Uterus (tissue), 2 donors: ENCODE results near the gene ADAMTS12.

ENCODE experiments used
- POLR2A ChIP-seq, 2 donors: fragments of 450-650 bp; IDR thresholded peaks; one replicate each; pipeline ENCODE4 v1.6.1; 2016; ENCODE audit warnings: antibody characterized with exemption in 2 of 2, mild to moderate bottlenecking in 1 of 2, moderate library complexity in 1 of 2
- TF ChIP-seq, protein P1 (sequence below), 4 experiments: fragments of 200-600 bp in 2 of 4; fragments of 450-650 bp in 2 of 4; sonication (generic) in 2 of 4; IDR thresholded peaks; one replicate each; pipeline ENCODE4 v1.5.1; 2016 to 2019; ENCODE audit warnings: antibody characterized with exemption in 4 of 4, mild to moderate bottlenecking in 2 of 4, moderate library complexity in 1 of 4

- TF ChIP-seq, protein P1, sequence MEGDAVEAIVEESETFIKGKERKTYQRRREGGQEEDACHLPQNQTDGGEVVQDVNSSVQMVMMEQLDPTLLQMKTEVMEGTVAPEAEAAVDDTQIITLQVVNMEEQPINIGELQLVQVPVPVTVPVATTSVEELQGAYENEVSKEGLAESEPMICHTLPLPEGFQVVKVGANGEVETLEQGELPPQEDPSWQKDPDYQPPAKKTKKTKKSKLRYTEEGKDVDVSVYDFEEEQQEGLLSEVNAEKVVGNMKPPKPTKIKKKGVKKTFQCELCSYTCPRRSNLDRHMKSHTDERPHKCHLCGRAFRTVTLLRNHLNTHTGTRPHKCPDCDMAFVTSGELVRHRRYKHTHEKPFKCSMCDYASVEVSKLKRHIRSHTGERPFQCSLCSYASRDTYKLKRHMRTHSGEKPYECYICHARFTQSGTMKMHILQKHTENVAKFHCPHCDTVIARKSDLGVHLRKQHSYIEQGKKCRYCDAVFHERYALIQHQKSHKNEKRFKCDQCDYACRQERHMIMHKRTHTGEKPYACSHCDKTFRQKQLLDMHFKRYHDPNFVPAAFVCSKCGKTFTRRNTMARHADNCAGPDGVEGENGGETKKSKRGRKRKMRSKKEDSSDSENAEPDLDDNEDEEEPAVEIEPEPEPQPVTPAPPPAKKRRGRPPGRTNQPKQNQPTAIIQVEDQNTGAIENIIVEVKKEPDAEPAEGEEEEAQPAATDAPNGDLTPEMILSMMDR (IDR thresholded peaks at IDR 0.05) = no peak
- TF ChIP-seq POLR2A (IDR thresholded peaks at IDR 0.05) = no peak
These were observed 127.0 kb downstream of the ADAMTS12 start for GRCh38 chr5:33764786-33765185.
